Psoas muscle (tissue), 8 donors: Measurements from ENCODE around the gene OTOG. TPM values are rescaled to one million over a fixed set of nuclear protein-coding genes. Genes with fewer than 3 reads are reported as not detected.

Experiments
- ATAC-seq, 4 donors: fragments of 200-7000 bp; cut with Tn5 transposase; one replicate each; pipeline ENCODE4 v1.9.1; 2020; ENCODE audit warnings: moderate library complexity in 3 of 4, mild to moderate bottlenecking in 2 of 4
- DNase-seq, 2 donors: peaks; one replicate each; pipeline ENCODE4 v3.0.0-alpha.2; 2020
- H3K27ac ChIP-seq: fragments of 200-600 bp; one replicate; pipeline ENCODE4 v1.8.0; 2022
- H3K27me3 ChIP-seq, 3 donors: fragments of 200-600 bp in 1 of 3; one replicate each; pipeline versions ENCODE4 v1.6.1 to v1.8.0; 2013 to 2022; ENCODE audit warnings: low read length in 2 of 3, mild to moderate bottlenecking in 2 of 3, moderate library complexity in 1 of 3; ENCODE audit not compliant: insufficient read depth in 3 of 3
- H3K36me3 ChIP-seq, 2 donors: fragments of 200-600 bp in 1 of 2; one replicate each; pipeline versions ENCODE4 v1.6.1 to v1.8.0; 2013 to 2022; ENCODE audit warnings: low read depth in 1 of 2, mild to moderate bottlenecking in 1 of 2, moderate library complexity in 1 of 2; ENCODE audit not compliant: insufficient read depth in 1 of 2
- H3K4me1 ChIP-seq: fragments of 200-600 bp; one replicate; pipeline ENCODE4 v1.8.0; 2022
- H3K4me3 ChIP-seq: fragments of 200-600 bp; one replicate; pipeline ENCODE4 v1.8.0; 2022; ENCODE audit warnings: mild to moderate bottlenecking
- H3K9me3 ChIP-seq: fragments of 200-600 bp; one replicate; pipeline ENCODE4 v1.8.0; 2022
- CTCF ChIP-seq: fragments of 200-600 bp; IDR thresholded peaks from one replicate; pipeline ENCODE4 v1.8.0; 2022; ENCODE audit warnings: antibody characterized with exemption
- WGBS, 3 donors: extraction: QIAGEN DNeasy Blood & Tissue Kit; methylation state at CpG; one replicate each; pipeline versions ENCODE4 v1.1.6 to v1.1.7; 2013; 5-methylcytosine and 5-hydroxymethylcytosine counted together
- intact Hi-C, 2 donors: fragments of 100-400 bp; cut with DNase I; formaldehyde crosslinking; loops; one replicate each; pipeline versions ENCODE4 v1.11.0 to v1.14.2; 2022
- polyA plus RNA-seq, 3 donors: library from polyadenylated mRNA; stranded (reverse); fragments of 200-250 nt; gene quantifications; one replicate each; pipeline ENCODE4 v1.2.3, GENCODE V29; 2013
- total RNA-seq, 4 donors: library from RNA; stranded (reverse); fragmentation: NEBNext Ultra II Directional in 2 of 4; extraction: Animal tissue kit (Norgen Biotek cat#: 25700) in 2 of 4; gene quantifications; one replicate each; pipeline versions ENCODE4 v1.2.1 to v1.2.4, GENCODE V29; 2021 to 2023
- donor health status: healthy with polysubstance abuse.
- donor health status: DM: no; HTN: no; CAD: no; lungs with moderate emphysema.
- donor health status: Bipolar disorder and iron deficiency.
- donor health status: healthy.
- donor health status: DM: yes; HTN: yes; CAD: no.
- donor health status: DM: no; HTN: no; CAD: no.
- donor health status: DM: no; HTN: no; CAD: no.
- donor health status: DM: yes; HTN: yes; CAD: no.

The OTOG gene
- total and polyA plus RNA-seq, 7 donors: not detected

GRCh38 chr11:17512101-17512500 lies 35.0 kb upstream of the OTOG start:
- H3K9me3 ChIP-seq: no peaks in the 10 kb centered on the region
- H3K36me3 ChIP-seq: no peaks in the 10 kb centered on the region
- no peak overlapping the region for H3K27ac ChIP-seq
- no peaks in the 10 kb centered on the region for H3K4me1 ChIP-seq
- no peak for DNase-seq
- intact Hi-C loops: no loop called here
- H3K4me3 ChIP-seq: no peak overlapping the region
- no peaks in the 10 kb centered on the region for H3K27me3 ChIP-seq
- ATAC-seq: no peak
- WGBS, 3 donors: 48 to 75% (median 62%) methylated on average over 2 of the region's 2 CpGs
- no peak for TF ChIP-seq CTCF

GRCh38 chr11:17513853-17514252 lies 33.2 kb upstream of the OTOG start:
- WGBS, 3 donors: 62 to 77% (median 71%) methylated on average over 1 of the region's 1 CpG
- H3K36me3 ChIP-seq: no peaks in the 10 kb centered on the region
- H3K27ac ChIP-seq: no peak overlapping the region
- no peaks in the 10 kb centered on the region for H3K27me3 ChIP-seq
- H3K9me3 ChIP-seq: no peaks in the 10 kb centered on the region
- no peak overlapping the region for H3K4me3 ChIP-seq
- TF ChIP-seq CTCF: no peak
- H3K4me1 ChIP-seq: no peaks in the 10 kb centered on the region
- DNase-seq (no peak), ATAC-seq (no peak)
- intact Hi-C loops: no loop called here

GRCh38 chr11:17514476-17514875 lies 32.6 kb upstream of the OTOG start:
- intact Hi-C loops: no loop called here
- no peak for TF ChIP-seq CTCF
- H3K27ac ChIP-seq: no peak overlapping the region
- no peak for DNase-seq
- H3K4me3 ChIP-seq: no peak overlapping the region
- no peaks in the 10 kb centered on the region for H3K36me3 ChIP-seq
- ATAC-seq: no peak
- 70 to 80% (median 73%) methylated on average over 4 of the region's 4 CpGs for WGBS, 3 donors
- no peaks in the 10 kb centered on the region for H3K27me3 ChIP-seq
- H3K4me1 ChIP-seq: no peaks in the 10 kb centered on the region
- H3K9me3 ChIP-seq: no peaks in the 10 kb centered on the region

- no peaks in the 10 kb centered on the region for H3K9me3 ChIP-seq
- ATAC-seq: no peak
- WGBS, 3 donors: 50 to 70% (median 52%) methylated on average over 5 of the region's 5 CpGs
- no peak for DNase-seq
- no peak overlapping the region for H3K4me3 ChIP-seq
- H3K27ac ChIP-seq: no peak overlapping the region
- TF ChIP-seq CTCF: no peak
- intact Hi-C loops: no loop called here
- H3K4me1 ChIP-seq: no peaks in the 10 kb centered on the region
- no peaks in the 10 kb centered on the region for H3K36me3 ChIP-seq
- H3K27me3 ChIP-seq: no peaks in the 10 kb centered on the region
Observed at GRCh38 chr11:17515443-17516176, 31.4 kb upstream of the OTOG start.
